ENCODE results near the gene KMT2B. TPM values are rescaled to one million over a fixed set of nuclear protein-coding genes. Genes with fewer than 3 reads are reported as not detected.

The KMT2B gene
- total and polyA plus RNA-seq, 9 of the 15 experiments (the other 6 are each of a cell fraction or from before 2014, with no cell fraction given) = 0.63 to 43.9 (median 8.1) TPM

DNA sequence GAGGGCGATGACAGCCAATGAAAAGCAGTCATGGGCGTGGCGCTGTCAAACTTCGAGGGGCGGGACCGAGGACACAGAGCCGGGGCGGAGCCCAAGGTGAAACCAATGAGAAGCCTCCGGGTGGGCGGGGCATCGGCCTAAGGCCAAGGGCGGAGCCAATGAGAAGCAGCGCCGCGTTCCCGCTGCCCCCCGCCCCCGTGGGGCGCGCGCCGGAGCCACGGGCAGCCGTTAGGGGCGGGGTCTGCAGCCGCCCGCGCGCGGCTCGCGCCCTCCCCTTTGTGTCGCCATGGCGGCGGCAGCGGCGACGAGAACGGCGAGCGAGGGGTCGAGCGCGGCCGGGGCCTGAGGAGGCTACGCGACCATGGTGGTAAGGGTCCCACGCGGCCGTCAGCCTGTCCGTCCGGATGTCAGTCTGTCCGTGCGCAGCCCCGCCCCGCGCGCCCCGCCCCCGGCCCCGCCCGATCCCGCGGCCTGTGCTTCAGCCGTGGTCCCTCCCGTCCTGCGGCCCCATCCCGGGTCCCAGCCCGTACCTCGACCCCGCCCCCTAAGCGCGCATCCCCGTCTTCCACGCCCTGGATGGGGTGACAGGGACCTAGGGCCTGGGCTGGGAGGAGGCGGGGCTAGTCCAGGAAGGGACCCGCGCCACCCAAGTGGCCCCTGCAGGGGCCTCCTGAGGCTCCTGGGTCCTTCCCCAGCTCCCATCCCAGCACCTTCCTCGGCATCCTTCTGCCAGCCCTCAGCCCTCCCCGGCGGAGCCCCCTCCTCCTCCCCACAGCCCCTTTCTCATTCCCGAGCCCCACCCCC, 57.7 kb downstream of the KMT2B start, which contains the start of gene ARHGAP33 (continued):
- TF ChIP-seq, protein P1, sequence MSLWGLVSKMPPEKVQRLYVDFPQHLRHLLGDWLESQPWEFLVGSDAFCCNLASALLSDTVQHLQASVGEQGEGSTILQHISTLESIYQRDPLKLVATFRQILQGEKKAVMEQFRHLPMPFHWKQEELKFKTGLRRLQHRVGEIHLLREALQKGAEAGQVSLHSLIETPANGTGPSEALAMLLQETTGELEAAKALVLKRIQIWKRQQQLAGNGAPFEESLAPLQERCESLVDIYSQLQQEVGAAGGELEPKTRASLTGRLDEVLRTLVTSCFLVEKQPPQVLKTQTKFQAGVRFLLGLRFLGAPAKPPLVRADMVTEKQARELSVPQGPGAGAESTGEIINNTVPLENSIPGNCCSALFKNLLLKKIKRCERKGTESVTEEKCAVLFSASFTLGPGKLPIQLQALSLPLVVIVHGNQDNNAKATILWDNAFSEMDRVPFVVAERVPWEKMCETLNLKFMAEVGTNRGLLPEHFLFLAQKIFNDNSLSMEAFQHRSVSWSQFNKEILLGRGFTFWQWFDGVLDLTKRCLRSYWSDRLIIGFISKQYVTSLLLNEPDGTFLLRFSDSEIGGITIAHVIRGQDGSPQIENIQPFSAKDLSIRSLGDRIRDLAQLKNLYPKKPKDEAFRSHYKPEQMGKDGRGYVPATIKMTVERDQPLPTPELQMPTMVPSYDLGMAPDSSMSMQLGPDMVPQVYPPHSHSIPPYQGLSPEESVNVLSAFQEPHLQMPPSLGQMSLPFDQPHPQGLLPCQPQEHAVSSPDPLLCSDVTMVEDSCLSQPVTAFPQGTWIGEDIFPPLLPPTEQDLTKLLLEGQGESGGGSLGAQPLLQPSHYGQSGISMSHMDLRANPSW (CRISPR knock-in tag; IDR thresholded peaks at IDR 0.05) = no peak
- TF ChIP-seq STAT5B (CRISPR knock-in tag; IDR thresholded peaks at IDR 0.05) = no peak
- no peak for TF ChIP-seq SUPT5H (IDR thresholded peaks at IDR 0.05)
- TF ChIP-seq, protein P2, sequence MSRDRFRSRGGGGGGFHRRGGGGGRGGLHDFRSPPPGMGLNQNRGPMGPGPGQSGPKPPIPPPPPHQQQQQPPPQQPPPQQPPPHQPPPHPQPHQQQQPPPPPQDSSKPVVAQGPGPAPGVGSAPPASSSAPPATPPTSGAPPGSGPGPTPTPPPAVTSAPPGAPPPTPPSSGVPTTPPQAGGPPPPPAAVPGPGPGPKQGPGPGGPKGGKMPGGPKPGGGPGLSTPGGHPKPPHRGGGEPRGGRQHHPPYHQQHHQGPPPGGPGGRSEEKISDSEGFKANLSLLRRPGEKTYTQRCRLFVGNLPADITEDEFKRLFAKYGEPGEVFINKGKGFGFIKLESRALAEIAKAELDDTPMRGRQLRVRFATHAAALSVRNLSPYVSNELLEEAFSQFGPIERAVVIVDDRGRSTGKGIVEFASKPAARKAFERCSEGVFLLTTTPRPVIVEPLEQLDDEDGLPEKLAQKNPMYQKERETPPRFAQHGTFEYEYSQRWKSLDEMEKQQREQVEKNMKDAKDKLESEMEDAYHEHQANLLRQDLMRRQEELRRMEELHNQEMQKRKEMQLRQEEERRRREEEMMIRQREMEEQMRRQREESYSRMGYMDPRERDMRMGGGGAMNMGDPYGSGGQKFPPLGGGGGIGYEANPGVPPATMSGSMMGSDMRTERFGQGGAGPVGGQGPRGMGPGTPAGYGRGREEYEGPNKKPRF (IDR thresholded peaks at IDR 0.05; ENCODE audit: low read depth, low read length) = no peak
- no peak for TF ChIP-seq BDP1 (IDR thresholded peaks at IDR 0.05; ENCODE audit: insufficient read depth, insufficient read length)
- TF ChIP-seq ARID1B (IDR thresholded peaks at IDR 0.05) = no peak
- TF ChIP-seq, protein P3, sequence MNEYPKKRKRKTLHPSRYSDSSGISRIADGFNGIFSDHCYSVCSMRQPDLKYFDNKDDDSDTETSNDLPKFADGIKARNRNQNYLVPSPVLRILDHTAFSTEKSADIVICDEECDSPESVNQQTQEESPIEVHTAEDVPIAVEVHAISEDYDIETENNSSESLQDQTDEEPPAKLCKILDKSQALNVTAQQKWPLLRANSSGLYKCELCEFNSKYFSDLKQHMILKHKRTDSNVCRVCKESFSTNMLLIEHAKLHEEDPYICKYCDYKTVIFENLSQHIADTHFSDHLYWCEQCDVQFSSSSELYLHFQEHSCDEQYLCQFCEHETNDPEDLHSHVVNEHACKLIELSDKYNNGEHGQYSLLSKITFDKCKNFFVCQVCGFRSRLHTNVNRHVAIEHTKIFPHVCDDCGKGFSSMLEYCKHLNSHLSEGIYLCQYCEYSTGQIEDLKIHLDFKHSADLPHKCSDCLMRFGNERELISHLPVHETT (CRISPR knock-in tag; conservative IDR thresholded peaks at IDR 0.05 in 1 of 2, IDR thresholded peaks at IDR 0.05 in 1 of 2) = no peak
- TF ChIP-seq PHF8 (IDR thresholded peaks at IDR 0.05; ENCODE audit: borderline replicate concordance, low read length) = peak; percentile 64; the same call in 1 of the 2 replicates
- no peak for TF ChIP-seq LEF1 (IDR thresholded peaks at IDR 0.05)
- TF ChIP-seq, protein P4, sequence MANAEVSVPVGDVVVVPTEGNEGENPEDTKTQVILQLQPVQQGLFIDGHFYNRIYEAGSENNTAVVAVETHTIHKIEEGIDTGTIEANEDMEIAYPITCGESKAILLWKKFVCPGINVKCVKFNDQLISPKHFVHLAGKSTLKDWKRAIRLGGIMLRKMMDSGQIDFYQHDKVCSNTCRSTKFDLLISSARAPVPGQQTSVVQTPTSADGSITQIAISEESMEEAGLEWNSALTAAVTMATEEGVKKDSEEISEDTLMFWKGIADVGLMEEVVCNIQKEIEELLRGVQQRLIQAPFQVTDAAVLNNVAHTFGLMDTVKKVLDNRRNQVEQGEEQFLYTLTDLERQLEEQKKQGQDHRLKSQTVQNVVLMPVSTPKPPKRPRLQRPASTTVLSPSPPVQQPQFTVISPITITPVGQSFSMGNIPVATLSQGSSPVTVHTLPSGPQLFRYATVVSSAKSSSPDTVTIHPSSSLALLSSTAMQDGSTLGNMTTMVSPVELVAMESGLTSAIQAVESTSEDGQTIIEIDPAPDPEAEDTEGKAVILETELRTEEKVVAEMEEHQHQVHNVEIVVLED (CRISPR knock-in tag; IDR thresholded peaks at IDR 0.05) = peak; percentile 66
- TF ChIP-seq, protein P5, sequence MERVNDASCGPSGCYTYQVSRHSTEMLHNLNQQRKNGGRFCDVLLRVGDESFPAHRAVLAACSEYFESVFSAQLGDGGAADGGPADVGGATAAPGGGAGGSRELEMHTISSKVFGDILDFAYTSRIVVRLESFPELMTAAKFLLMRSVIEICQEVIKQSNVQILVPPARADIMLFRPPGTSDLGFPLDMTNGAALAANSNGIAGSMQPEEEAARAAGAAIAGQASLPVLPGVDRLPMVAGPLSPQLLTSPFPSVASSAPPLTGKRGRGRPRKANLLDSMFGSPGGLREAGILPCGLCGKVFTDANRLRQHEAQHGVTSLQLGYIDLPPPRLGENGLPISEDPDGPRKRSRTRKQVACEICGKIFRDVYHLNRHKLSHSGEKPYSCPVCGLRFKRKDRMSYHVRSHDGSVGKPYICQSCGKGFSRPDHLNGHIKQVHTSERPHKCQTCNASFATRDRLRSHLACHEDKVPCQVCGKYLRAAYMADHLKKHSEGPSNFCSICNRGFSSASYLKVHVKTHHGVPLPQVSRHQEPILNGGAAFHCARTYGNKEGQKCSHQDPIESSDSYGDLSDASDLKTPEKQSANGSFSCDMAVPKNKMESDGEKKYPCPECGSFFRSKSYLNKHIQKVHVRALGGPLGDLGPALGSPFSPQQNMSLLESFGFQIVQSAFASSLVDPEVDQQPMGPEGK (CRISPR knock-in tag; IDR thresholded peaks at IDR 0.05; ENCODE audit: borderline replicate concordance) = no peak
- TF ChIP-seq RCOR1 (IDR thresholded peaks at IDR 0.05; ENCODE audit: borderline replicate concordance in 1 of 2, low read depth in 2 of 2, low read length in 2 of 2) = 0 out of 4 replicates have a peak, but pooled peaks of 1 of the 2 experiments have one; percentile 28

Measured in K562 (cell line).